NOMO-1 treated with dmso at 0.1 percent for 144 hours (cell line): ENCODE data around the gene MID1IP1.
A peak's percentile ranks its signal among the peaks of the same experiment; 100 is the strongest.

Source experiments
- DNase-seq: peaks from one replicate; lab custom pipeline; 2025; ENCODE audit not compliant: unreplicated experiment; lab: John Stamatoyannopoulos, UW

MID1IP1 gene, protein sequence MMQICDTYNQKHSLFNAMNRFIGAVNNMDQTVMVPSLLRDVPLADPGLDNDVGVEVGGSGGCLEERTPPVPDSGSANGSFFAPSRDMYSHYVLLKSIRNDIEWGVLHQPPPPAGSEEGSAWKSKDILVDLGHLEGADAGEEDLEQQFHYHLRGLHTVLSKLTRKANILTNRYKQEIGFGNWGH

DNA sequence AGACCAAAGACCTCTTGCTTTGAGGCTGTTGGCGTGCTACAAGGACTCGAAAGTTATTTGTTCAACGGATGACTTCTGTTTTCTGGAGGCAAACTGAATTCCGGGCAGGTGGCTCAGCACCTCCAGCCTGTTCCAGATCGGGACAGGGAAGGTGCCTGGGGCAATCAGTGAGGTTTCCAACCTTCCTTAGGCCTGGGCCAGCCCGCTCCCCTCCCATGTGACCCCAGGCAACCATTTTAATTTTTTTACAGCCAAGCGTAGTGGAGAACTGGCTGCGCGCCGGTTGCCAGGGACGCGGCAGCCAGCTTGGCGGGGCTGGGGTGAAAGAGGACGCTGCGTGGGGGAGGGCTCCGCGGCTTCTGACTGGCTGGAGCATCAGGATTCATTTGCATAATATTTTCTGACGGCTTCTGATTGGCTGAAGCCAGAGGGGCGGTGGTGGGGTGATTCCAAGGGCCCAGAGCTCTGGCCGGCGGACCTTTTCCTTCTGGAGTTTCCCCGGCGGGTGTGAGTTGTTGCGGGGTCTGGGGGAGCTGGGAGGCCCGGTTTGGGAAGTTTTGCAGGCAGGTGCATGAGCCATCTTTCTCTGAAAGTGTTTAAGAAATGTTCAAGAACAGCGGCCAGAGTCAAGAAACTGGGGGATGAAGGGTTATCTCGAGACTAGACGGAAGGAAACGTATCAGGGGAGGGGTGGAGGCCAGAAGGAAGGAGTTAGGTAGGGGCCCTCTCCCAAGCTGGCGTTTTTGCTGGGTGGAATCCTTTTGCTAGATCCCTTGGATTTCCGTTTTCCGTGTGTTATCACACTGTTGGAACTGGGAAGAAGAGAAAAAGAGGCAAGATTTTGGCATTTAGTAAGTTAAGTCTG, at the start of gene MID1IP1:
MID1IP1 (plus strand) TSS at position 479 of the 865 bp plus-strand sequence. CDS start 3,488 bp downstream, outside the sequence.
- peak; percentile 82 for DNase-seq

DNA sequence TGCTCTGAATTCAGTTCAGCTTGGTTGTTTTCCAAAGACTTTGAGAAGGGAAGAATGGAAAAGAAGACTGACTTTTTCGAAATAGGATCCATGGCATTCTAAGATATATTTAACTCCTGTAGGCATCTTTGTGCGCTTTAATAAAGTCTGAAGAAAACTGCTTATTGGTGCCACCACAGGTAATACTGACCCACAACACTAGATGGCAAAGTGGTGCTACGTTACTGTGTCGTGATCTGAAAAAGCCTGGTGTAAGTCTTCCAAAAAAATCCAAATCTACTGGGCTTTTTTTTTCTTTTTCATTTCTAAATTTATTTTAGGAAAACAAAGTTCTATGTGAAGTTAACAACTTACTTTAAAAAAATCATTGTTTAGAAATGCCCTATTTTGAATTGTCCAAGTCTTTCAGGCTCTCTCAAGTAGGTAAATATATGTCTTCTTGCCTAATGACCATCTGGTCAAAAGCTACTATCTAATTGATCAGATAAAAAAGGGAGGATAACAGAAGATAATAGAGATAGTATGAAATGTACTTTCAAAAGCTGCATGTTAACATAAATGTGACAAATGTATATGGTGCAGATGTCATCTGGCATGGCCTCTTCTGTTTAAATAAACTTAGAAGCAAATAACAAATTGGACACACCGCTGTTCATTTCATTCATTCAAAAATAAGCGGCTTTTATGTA, 47.0 kb upstream of the MID1IP1 start:
- peak; percentile 34 for DNase-seq

DNA sequence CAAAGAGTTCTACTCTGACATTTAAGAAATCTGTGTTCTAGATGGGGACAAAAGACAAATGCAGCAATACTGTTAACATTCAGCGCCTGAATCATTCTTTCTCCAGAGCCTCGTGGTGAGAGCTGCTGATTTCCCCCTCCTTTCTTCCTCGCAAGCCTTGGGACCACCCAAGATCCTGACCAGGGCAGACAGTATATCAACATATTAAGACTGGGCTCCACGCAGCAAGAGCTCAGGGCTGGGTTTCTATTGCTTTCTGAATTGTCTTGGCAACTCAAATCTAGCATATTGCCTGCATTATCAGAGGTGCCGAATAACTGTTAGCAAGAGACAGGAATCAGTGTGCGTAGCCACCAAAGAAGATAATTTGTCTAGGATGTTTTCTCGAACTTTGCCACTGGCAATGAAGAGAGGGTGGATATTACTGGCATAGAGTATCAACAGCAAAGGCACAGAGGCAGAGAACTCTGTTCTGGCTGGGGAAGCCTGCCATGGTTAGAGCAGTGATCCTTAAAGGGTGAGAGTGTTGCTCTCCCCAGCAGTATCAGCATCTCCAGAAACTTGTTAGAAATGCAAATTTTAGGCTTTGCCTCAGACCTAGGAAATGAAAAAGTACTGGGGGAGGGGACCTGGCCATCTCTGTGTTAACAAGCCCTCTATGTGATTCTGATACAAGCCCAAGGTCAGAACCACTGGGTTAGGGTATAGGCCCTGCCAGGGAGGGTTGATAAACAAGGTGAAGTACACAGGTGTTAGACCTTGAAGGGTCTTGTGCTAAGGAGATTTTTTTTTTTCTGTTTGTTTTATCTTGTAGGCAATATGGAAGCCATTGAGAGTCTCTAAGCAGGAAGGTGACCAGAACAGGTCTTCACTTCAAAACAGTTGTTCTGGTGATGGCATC, 46.2 kb upstream of the MID1IP1 start:
- DNase-seq: no peak

DNA sequence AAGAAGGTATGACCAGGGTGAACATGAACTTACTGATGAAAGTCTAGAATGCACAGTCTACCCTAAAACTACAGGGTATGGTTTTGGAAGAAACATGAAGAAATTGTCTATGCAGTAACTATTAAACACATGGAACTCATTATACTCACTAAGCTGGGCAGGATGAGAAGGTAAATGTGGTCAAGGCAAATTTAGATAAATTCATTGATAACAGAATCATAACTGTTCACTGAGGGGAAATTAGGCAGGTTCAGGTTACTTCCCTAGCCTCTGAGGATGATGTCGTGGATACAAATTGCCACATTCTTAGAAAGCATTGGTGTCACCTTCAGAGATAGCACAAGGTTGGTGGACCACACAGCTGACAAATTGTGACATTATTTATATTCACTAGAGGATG, 40.4 kb upstream of the MID1IP1 start:
- DNase-seq: no peak

DNA sequence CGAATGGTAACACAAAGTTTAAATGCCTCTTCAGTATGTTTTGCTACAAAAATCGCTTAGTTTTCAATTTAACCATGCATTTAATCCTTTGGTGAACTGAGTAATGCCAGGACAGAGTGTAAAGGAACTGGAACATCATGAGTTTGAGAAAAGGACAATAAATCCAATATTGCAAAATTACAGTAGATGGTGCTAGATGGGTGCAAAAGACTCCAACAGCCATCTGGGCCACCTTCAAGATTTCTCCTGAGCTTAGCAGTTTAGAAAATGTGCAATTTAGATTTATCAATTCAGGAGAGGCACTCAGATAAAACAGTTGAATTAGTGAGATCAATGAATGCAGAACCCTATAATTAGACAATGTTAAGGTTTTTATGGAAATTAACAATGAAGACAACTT, 33.2 kb upstream of the MID1IP1 start:
- DNase-seq: peak; percentile 38

DNA sequence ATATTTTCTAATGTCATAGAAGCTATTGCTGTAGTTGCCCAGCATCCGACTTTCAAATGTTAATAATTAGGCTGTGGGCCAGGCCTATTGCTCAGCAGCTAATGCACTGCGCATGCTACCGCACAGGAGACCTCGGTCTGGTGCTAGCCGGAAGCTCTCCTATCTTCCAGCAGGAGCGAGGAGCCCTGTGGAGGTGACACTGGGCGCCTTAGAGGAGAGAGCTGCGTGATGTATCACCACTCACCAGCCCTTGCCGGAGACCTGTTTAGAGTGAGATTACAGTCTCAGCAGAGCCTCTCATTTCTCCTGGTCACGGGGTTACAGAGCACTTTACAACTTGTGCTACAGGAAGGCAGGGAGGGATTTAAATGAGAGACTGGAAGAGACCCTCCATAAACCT, 31.1 kb upstream of the MID1IP1 start:
- no peak for DNase-seq

DNA sequence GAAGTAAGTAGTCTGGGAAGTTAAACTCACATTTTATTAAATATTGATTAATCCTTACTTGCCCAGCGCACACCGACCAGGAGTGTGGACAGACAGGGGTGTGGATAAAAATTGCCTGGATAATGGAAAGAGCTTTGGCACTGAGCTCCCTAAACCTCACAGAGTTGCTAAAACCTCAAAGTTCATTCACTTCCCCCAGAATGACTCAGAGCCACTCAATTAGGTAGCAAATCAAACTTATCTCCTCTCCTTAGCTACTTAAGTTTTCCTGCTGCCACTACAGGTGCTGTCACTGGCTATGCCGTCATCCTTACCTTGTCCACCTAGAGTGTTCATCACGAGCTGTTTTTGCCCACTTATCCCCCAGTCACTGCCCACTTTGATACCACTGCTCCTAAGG, 27.0 kb upstream of the MID1IP1 start:
- no peak for DNase-seq

DNA sequence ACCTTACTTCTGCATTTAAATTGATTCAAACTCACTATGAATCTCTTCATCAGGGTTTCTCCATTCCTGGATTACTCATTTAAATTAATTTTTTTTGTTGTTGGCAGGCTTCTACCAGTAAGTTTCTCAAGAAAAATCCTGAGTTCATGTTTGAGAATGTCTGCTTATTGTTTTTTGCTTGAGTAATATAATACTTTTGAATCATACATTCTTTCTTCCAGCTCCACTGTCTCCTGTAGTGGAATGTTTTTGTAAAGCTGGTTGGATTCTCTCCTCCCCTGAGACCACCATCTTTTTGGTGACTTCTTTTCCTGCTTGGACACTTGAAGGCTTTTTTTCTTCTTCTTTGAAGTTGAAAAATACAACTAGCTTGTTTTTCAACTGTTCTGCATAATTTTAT, 4.3 kb upstream of the MID1IP1 start:
- no peak for DNase-seq

DNA sequence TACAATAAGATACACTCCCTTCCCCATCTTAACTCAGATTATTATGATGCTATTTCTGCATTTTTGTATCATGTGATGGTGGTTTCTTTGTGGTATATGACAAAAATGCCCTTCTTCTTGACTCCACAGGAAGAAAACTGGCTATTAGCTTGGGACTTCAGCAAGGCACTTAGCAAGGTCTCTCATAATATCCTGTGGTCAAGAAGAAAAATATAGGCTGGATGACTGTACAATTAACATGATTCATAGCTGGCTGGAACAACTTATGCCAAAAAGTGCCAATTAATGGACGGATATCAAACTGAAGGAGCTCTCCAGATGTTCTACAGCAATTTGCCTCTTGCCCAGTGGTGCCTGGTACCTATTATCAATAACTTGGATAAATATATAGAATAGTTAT, 2.3 kb upstream of the MID1IP1 start:
- no peak for DNase-seq

DNA sequence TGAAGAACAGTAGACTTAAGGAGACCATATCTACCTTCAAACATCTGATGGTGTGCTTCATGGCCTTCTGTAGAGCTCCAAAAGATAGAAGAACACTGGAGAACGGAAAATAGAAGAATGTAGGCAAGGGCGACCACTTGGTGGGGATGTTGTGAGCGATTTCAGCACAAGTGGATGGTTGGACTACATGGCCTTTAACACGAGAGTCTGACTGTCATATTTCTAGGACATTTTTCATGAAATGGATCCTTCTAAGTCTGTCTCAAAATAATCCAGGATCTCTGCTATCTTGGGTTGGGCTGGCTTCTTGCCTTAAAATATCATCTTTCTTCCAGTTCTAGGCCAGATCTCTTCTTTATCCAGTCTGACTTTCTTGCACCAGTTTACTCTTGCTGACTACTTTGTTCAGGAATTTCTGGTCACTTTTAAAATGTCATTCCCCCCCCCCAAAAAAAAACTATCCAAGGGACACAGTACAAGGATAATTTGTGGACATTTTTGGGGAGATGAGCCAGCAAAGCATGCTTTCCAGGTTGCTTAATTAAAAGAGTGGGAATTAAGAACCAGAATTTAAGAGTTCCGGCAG, 1.2 kb upstream of the MID1IP1 start:
- no peak for DNase-seq

DNA sequence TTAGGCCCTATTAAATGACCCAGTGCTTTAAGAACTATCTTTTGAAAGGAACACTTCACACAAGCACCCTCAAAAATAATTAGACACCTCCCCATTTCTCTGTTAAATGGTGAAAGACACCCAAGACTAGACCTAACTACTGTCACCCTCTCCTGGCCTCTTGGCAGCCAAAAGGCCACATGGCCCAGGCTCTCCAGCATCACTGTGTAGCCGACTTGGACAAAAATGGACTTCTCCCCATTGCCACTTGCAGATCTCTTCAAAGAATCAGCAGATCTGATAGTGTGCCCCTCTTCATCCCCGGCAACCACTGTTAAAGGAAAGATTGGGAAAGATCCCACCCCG, 2.0 kb downstream of the MID1IP1 start:
- peak; percentile 16 for DNase-seq

DNA sequence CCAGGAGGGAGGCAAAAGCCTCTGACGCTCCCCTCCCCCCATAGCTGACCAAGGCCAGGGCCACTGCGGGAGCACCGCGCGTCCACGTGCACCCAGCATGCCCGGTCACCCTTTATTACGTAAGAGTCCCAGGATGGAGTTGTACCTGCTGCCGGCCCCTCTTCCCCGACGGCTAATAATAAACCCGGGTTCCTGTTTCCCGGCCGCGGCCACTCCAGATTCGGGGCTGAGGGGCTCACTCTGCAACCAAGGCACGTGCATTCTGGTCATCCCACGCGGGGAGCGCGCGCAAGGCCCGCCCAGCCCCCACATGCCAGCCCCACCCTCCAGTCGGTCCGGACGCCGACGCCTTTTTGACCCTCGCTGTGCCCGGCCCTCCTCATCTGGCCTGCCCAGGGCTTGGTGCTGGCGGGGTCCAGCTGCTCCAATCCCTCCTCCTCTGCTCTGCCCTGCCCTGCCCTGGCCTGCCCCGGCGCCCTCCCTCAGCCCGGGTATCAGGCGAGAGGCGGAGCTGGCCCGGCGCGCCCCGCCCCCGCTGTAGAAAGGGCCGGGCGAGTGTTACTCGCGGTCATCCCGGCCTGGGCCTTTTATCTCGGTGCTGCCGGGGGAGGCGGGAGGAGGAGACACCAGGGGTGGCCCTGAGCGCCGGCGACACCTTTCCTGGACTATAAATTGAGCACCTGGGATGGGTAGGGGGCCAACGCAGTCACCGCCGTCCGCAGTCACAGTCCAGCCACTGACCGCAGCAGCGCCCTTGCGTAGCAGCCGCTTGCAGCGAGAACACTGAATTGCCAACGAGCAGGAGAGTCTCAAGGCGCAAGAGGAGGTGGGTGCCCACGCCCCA, 2.6 kb downstream of the MID1IP1 start:
- peak; percentile 82 for DNase-seq

DNA sequence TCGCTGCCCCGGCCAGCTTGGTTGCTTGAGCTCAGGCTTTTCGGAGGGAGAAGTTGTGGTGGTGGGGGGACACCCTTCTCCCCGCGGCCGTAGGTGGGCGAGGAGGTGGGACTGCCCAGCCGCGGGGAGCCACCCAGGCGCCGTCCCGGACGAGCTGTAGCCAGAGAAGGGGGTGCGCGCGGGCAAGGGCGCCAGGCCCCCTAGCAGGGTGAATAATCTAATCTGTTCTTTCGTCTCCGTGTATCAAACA, 3.1 kb downstream of the MID1IP1 start:
- no peak for DNase-seq

DNA sequence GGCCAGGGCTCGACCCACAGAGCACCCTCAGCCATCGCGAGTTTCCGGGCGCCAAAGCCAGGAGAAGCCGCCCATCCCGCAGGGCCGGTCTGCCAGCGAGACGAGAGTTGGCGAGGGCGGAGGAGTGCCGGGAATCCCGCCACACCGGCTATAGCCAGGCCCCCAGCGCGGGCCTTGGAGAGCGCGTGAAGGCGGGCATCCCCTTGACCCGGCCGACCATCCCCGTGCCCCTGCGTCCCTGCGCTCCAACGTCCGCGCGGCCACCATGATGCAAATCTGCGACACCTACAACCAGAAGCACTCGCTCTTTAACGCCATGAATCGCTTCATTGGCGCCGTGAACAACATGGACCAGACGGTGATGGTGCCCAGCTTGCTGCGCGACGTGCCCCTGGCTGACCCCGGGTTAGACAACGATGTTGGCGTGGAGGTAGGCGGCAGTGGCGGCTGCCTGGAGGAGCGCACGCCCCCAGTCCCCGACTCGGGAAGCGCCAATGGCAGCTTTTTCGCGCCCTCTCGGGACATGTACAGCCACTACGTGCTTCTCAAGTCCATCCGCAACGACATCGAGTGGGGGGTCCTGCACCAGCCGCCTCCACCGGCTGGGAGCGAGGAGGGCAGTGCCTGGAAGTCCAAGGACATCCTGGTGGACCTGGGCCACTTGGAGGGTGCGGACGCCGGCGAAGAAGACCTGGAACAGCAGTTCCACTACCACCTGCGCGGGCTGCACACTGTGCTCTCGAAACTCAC, 3.6 kb downstream of the MID1IP1 start:
- no peak for DNase-seq

DNA sequence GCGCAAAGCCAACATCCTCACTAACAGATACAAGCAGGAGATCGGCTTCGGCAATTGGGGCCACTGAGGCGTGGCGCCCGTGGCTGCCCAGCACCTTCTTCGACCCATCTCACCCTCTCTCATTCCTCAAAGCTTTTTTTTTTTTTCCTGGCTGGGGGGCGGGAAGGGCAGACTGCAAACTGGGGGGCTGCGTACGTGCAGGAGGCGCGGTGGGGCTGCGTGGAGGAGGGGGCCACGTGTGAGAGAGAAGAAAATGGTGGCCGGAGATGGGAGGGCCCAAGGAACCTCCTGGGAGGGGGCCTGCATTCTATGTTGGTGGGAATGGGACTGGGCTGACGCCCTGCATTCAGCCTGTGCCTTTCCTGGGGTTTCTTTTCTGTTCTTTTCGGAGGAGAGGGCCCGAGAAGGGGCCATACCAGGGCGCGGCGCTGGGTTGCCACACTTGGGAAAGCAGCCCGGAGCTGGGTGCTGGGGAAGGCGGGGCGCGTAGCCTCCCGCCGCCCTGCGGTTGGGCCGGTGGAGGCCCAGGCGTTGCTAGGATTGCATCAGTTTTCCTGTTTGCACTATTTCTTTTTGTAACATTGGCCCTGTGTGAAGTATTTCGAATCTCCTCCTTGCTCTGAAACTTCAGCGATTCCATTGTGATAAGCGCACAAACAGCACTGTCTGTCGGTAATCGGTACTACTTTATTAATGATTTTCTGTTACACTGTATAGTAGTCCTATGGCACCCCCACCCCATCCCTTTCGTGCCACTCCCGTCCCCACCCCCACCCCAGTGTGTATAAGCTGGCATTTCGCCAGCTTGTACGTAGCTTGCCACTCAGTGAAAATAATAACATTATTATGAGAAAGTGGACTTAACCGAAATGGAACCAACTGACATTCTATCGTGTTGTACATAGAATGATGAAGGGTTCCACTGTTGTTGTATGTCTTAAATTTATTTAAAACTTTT, 4.5 kb downstream of the MID1IP1 start:
- peak; percentile 87 for DNase-seq

DNA sequence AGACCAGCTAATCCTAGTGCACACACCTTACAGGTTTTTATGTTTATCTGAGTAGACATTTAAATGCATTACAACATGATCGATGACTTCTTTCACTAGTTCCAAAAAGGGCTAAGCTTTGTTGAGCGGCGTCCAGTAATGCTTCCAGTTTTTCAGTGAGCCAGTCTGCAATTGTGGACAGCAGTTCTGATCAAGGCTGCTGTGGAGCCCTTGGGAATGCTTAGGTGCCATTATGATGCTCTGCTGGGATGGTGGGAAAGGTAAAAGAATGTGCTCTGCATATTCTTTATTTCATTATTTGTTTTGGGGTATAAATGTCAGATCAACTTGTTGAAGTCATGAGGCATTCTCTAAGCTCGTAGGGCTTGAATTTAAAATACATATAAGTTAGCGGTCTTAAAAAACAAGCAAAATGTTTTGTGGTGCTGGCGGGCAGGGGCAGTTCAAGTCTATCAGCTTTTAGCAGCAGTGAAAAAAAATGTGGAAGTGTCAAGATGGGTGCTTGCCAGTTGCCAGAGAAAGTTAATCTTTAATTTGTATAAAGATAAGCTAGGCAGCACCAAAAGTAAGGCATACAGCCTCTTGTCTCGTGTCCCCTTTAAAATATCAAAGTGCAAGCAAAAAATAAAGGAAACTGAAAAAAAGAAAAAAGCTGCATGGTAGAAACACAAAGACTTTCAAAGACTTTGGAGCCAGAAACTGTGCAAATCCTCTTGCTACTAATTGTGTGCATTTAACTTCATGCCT, 5.8 kb downstream of the MID1IP1 start:
- DNase-seq: no peak

DNA sequence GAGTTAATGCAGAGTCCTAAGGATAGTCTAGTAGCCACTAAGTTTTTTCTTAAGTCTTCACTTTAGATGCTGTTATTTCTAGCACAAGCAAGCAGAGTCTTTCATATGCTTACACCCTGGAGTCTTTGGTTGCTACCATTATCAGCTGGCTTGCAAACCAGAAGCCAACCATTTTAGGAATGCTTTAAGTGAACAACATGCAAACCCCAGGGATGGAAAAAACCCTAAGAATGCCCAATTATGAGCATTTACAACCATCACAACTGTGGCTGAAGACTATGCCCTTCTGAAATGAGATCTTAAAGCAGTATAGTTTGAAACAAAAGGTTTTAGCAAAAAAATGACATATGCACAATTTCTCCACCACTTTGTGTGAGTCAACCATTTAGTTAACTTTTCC, 6.6 kb downstream of the MID1IP1 start:
- no peak for DNase-seq
